HL-60 (cell line): Measurements from ENCODE around the gene FLACC1.

Experiments
- DNase-seq, 2 experiments: peaks; one replicate each; pipeline ENCODE4 v3.0.0-alpha.2; 2010 to 2020; ENCODE audit warnings: low read depth in 1 of 2, low spot score in 1 of 2
- H3K27ac ChIP-seq: fragments of 250-450 bp; sonication (Bioruptor Pico); replicated peaks from 2 replicates; pipeline ENCODE4 v1.5.1; 2020; ENCODE audit warnings: mild to moderate bottlenecking, moderate library complexity
- H3K27me3 ChIP-seq: fragments of 250-450 bp; sonication (Bioruptor Pico); 2 replicates; pipeline ENCODE4 v1.5.1; 2021; ENCODE audit warnings: mild to moderate bottlenecking, moderate library complexity; ENCODE audit not compliant: insufficient read depth, poor library complexity, severe bottlenecking
- H3K4me3 ChIP-seq: replicated peaks from 2 replicates; pipeline ENCODE4 v1.5.1; 2011; ENCODE audit warnings: mild to moderate bottlenecking, control low read depth, low read length; ENCODE audit not compliant: insufficient read depth
- GABPA ChIP-seq: IDR thresholded peaks from 2 replicates; pipeline ENCODE4 v1.6.1; 2012; ENCODE audit warnings: low read depth
- POLR2AphosphoS5 ChIP-seq: IDR thresholded peaks from 2 replicates; pipeline ENCODE4 v1.6.1; 2012; ENCODE audit warnings: low read depth
- SPI1 ChIP-seq: IDR thresholded peaks from 2 replicates; pipeline ENCODE4 v1.6.1; 2012; ENCODE audit warnings: low read depth, mild to moderate bottlenecking, borderline replicate concordance
- TF ChIP-seq, protein P1 (sequence below): IDR thresholded peaks from one replicate; pipeline ENCODE4 v1.5.1; 2011; ENCODE audit warnings: low read length, control low read depth, inconsistent platforms; ENCODE audit not compliant: insufficient read depth
- TF ChIP-seq, protein P2 (sequence below): IDR thresholded peaks from 2 replicates; pipeline ENCODE4 v1.6.1; 2012; ENCODE audit warnings: low read depth; ENCODE audit not compliant: insufficient replicate concordance

FLACC1 gene

DNA sequence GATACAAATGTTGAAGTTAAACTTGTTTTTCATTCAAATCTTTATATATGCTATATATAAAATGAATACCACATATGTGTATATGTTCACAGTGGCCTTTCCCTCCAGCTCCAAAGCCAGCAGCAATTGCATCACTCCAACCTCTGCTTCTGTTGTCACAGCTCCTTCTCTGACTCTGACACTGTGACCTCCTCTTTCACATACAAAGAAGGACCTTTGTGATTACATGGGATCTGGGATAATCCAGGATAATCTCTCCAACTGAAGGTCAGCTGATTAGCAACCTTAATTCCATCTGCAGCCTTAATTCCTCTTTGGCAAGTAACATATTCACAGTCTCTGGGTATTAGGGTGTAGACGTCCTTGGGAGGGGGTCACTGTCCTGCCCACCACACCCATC lies 8.4 kb downstream of the FLACC1 start:
- TF ChIP-seq, protein P1, sequence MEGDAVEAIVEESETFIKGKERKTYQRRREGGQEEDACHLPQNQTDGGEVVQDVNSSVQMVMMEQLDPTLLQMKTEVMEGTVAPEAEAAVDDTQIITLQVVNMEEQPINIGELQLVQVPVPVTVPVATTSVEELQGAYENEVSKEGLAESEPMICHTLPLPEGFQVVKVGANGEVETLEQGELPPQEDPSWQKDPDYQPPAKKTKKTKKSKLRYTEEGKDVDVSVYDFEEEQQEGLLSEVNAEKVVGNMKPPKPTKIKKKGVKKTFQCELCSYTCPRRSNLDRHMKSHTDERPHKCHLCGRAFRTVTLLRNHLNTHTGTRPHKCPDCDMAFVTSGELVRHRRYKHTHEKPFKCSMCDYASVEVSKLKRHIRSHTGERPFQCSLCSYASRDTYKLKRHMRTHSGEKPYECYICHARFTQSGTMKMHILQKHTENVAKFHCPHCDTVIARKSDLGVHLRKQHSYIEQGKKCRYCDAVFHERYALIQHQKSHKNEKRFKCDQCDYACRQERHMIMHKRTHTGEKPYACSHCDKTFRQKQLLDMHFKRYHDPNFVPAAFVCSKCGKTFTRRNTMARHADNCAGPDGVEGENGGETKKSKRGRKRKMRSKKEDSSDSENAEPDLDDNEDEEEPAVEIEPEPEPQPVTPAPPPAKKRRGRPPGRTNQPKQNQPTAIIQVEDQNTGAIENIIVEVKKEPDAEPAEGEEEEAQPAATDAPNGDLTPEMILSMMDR, result no peak
- TF ChIP-seq, protein P2, sequence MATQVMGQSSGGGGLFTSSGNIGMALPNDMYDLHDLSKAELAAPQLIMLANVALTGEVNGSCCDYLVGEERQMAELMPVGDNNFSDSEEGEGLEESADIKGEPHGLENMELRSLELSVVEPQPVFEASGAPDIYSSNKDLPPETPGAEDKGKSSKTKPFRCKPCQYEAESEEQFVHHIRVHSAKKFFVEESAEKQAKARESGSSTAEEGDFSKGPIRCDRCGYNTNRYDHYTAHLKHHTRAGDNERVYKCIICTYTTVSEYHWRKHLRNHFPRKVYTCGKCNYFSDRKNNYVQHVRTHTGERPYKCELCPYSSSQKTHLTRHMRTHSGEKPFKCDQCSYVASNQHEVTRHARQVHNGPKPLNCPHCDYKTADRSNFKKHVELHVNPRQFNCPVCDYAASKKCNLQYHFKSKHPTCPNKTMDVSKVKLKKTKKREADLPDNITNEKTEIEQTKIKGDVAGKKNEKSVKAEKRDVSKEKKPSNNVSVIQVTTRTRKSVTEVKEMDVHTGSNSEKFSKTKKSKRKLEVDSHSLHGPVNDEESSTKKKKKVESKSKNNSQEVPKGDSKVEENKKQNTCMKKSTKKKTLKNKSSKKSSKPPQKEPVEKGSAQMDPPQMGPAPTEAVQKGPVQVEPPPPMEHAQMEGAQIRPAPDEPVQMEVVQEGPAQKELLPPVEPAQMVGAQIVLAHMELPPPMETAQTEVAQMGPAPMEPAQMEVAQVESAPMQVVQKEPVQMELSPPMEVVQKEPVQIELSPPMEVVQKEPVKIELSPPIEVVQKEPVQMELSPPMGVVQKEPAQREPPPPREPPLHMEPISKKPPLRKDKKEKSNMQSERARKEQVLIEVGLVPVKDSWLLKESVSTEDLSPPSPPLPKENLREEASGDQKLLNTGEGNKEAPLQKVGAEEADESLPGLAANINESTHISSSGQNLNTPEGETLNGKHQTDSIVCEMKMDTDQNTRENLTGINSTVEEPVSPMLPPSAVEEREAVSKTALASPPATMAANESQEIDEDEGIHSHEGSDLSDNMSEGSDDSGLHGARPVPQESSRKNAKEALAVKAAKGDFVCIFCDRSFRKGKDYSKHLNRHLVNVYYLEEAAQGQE, result no peak
- H3K4me3 ChIP-seq, result no peak overlapping the region
- DNase-seq, result no peak
- H3K27me3 ChIP-seq, result no peaks in the 10 kb centered on the region
- H3K27ac ChIP-seq, result no peak overlapping the region

DNA sequence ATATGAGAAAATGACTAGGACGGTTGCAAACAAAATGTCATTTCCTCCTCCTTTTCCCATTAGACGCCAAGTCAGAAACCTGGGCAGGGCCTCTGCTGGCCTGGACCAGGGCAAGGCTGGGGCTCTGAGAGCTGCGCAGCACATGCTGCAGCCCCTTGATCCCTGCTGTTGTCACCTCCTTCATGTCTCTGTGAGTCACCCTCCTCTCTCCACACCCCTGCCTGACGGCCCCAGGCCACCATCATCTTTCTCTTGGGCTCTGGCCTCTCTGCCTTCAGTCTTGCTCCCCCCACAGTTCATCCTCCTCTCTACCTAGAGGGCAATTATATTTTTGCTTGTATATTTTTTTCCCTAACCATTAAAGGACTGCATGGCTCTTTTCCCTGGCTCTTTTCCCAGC lies 10.0 kb downstream of the FLACC1 start:
- Histone ChIP-seq H3K4me3 (no peak overlapping the region), H3K27me3 (no peaks in the 10 kb centered on the region), H3K27ac (no peak overlapping the region)
- no peak for DNase-seq
- no peak for TF ChIP-seq POLR2AphosphoS5
- no peak for TF ChIP-seq SPI1
- TF ChIP-seq, protein P1, result no peak
- TF ChIP-seq, protein P2, result no peak
- TF ChIP-seq GABPA, result no peak

DNA sequence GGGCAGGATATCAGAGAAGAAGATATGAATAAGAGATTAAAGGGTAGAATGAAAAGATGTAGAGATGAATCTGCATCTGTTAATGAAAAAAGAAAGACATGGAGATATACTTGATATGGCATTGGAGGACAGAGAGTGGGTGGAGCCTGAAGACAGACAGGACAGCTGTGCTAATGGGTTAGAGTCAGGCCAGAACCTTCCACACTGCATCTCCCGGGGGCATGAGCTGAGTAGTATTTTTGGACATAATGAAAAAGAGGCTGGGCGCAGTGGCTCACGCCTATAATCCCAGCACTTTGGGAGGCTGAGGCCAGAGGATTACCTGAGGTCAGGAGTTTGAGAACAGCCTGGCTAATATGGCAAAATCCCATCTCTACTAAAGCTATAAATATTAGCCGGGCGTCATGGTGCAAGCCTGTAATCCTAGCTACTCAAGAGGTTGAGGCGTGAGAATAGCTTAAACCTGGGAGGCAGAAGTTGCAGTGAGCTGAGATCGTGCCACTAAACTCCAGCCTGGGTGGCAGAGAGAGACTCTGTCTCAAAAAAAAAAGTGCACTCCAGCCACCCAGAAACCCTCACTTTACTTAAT lies 11.4 kb downstream of the FLACC1 start:
- Histone ChIP-seq H3K27me3 (no peaks in the 10 kb centered on the region), H3K4me3 (no peak overlapping the region), H3K27ac (no peak overlapping the region)
- TF ChIP-seq, protein P1, result no peak
- TF ChIP-seq GABPA, result no peak
- TF ChIP-seq, protein P2, result no peak
- no peak for TF ChIP-seq POLR2AphosphoS5
- no peak for TF ChIP-seq SPI1
- DNase-seq, result no peak
